CD4-positive, alpha-beta memory T cell (primary cell): ENCODE data around the gene CDC42SE2. TPM values are rescaled to one million over a fixed set of nuclear protein-coding genes. Genes with fewer than 3 reads are reported as not detected.

Experiments
- CTCF ChIA-PET: fragments of 350-600 bp; sonication (Branson Sonifier 250); formaldehyde crosslinking; loops from one replicate; lab custom pipeline; 2021; ENCODE audit warnings: inconsistent platforms; ENCODE audit not compliant: partially characterized antibody; lab: Charles Lee
- POLR2A ChIA-PET: fragments of 350-600 bp; sonication (Branson Sonifier 250); formaldehyde crosslinking; loops from one replicate; lab custom pipeline; 2021; ENCODE audit not compliant: partially characterized antibody; lab: Charles Lee
- DNase-seq, 5 donors: peaks; one replicate each; pipeline versions ENCODE4 v3.0.0 to v3.0.0-alpha.2; 2020 to 2022; ENCODE audit warnings: mixed read lengths in 1 of 5
- H3K27ac ChIP-seq: one replicate; pipeline ENCODE4 v1.7.0; 2013; ENCODE audit warnings: low read depth, low read length
- H3K27me3 ChIP-seq: 2 replicates; pipeline ENCODE4 v1.7.0; 2013; ENCODE audit warnings: mild to moderate bottlenecking, low read length, moderate library complexity; ENCODE audit not compliant: insufficient read depth
- H3K36me3 ChIP-seq: 2 replicates; pipeline ENCODE4 v1.7.0; 2013; ENCODE audit warnings: mild to moderate bottlenecking, low read length, moderate library complexity; ENCODE audit not compliant: insufficient read depth
- H3K4me1 ChIP-seq: 2 replicates; pipeline ENCODE4 v1.7.0; 2013; ENCODE audit warnings: mild to moderate bottlenecking, low read length, moderate library complexity; ENCODE audit not compliant: insufficient read depth
- H3K4me3 ChIP-seq, 2 donors: one replicate each; pipeline ENCODE4 v1.7.0; 2013; ENCODE audit warnings: low read length in 2 of 2, mild to moderate bottlenecking in 1 of 2
- H3K9me3 ChIP-seq, 2 donors: one replicate each; pipeline ENCODE4 v1.7.0; 2013; ENCODE audit warnings: low read length in 2 of 2, control low read depth in 1 of 2; ENCODE audit not compliant: control insufficient read depth in 1 of 2
- H3K27ac Mint-ChIP-seq, 7 donors: one replicate each; pipeline ENCODE4 v1.8.0; 2020 to 2021; ENCODE audit warnings: mixed read lengths in 7 of 7, mild to moderate bottlenecking in 6 of 7, inconsistent platforms in 3 of 7, moderate library complexity in 3 of 7
- H3K27me3 Mint-ChIP-seq, 2 donors: one replicate each; pipeline ENCODE4 v1.8.0; 2020 to 2021; ENCODE audit warnings: mixed read lengths in 2 of 2
- H3K36me3 Mint-ChIP-seq, 2 donors: one replicate each; pipeline ENCODE4 v1.8.0; 2020 to 2021; ENCODE audit warnings: mixed read lengths in 2 of 2, inconsistent platforms in 1 of 2, mild to moderate bottlenecking in 1 of 2
- H3K4me1 Mint-ChIP-seq, 4 donors: one replicate each; pipeline ENCODE4 v1.8.0; 2020 to 2021; ENCODE audit warnings: mixed read lengths in 4 of 4, mild to moderate bottlenecking in 1 of 4
- H3K4me3 Mint-ChIP-seq, 8 donors: one replicate each; pipeline ENCODE4 v1.8.0; 2020 to 2021; ENCODE audit warnings: mixed read lengths in 8 of 8, mild to moderate bottlenecking in 7 of 8, moderate library complexity in 6 of 8, inconsistent platforms in 3 of 8
- H3K9me3 Mint-ChIP-seq, 8 donors: one replicate each; pipeline ENCODE4 v1.8.0; 2020 to 2021; ENCODE audit warnings: mixed read lengths in 8 of 8, mild to moderate bottlenecking in 5 of 8, inconsistent platforms in 3 of 8, moderate library complexity in 1 of 8
- intact Hi-C: fragments of 100-400 bp; cut with micrococcal nuclease; formaldehyde crosslinking; loops from one replicate; pipeline ENCODE4 v1.15.1; 2023
- polyA plus RNA-seq, 2 donors: library from polyadenylated mRNA; unstranded; fragments of 300-500 nt; fragmentation: Illumina TruSeq; gene quantifications; one replicate each; pipeline ENCODE4 v1.2.3, GENCODE V29; 2021
- total RNA-seq, 2 experiments: library from RNA; stranded (reverse); gene quantifications; one replicate each; pipeline ENCODE4 v1.2.3, GENCODE V29; 2021

CDC42SE2 gene
- 100 to 1,000 TPM; 298 to 316 TPM for total RNA-seq
- 100 to 1,000 TPM; 414 to 773 TPM for polyA plus RNA-seq

GRCh38 chr5:131263648-131264450 lies at the start of gene CDC42SE2:
Gene CDC42SE2 (plus strand): TSS chr5:131264053. CDS start chr5:131359494, 95,441 bp downstream.
- peaks cover 23 to 63% (median 43%) of the 10 kb centered on the region in 4 donors for H3K4me1 Mint-ChIP-seq
- H3K27ac ChIP-seq: peak within 1 kb of the TSS; percentile 96
- H3K36me3 Mint-ChIP-seq: peaks cover 11 to 40% of the 10 kb centered on the region in 2 donors
- H3K27ac Mint-ChIP-seq: peak within 1 kb of the TSS; percentile 92 to 98 (median 97)
- H3K4me1 ChIP-seq: peaks cover 63% of the 10 kb centered on the region
- no peaks in the 10 kb centered on the region for H3K27me3 ChIP-seq
- peak within 1 kb of the TSS; percentile 97 to 99 for H3K4me3 ChIP-seq
- ChIA-PET CTCF (interaction anchor here (0.9 to 5.9 kb wide), 23 partner anchors 7 to 151 kb away, joined by 3 to 68 read pairs (median 10); partner anchors contain the start of gene HINT1), POLR2A (interaction anchor here (0.6 to 30.3 kb wide), 44 partner anchors 4 to 194 kb away, joined by 3 to 1078 read pairs (median 6); partner anchors contain the start of genes CDC42SE2 and HINT1)
- no peaks in the 10 kb centered on the region for H3K27me3 Mint-ChIP-seq
- no peaks in the 10 kb centered on the region for H3K36me3 ChIP-seq
- no peaks in the 10 kb centered on the region for H3K9me3 Mint-ChIP-seq
- no peaks in the 10 kb centered on the region for H3K9me3 ChIP-seq
- H3K4me3 Mint-ChIP-seq: peak within 1 kb of the TSS; percentile 91 to 95 (median 94)
- intact Hi-C loops: loop anchor here (1.0 to 10.0 kb wide), 7 partner anchors 8 to 531 kb away; partner anchors contain the start of genes FNIP1 and LYRM7
- DNase-seq: peak; percentile 84 to 93 (median 90)

DNA sequence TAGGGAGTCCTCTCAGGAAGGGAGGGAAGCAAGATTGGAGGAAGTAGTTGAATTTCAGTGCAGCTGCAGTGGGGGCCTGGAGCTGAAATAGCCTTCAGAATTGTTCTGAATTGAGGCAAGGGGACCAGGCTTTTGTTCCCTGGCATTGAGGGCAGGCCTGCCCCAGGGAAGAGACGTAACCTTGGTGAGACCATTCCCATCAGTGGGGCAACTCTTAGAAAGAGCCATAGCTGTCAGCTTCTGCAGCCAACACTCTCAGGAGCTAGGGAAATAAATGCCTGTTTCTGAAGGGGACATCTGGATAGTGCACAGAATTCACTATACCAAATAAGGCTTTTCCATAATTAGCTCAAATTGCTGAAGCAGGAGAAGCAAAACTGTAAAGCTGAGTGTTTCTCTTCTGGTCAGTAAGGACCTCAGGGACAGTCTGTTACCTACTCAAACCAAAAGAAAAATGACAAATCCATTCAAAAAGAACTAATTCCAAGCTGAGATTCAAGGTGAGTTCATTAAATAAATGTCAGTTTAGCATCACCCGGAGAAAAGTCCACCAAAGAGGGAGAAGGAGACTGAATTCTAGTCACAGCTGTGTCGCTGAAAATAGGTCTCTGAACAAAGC lies 49.1 kb upstream of the CDC42SE2 start:
- no peaks in the 10 kb centered on the region for H3K9me3 ChIP-seq
- H3K27me3 Mint-ChIP-seq: no peaks in the 10 kb centered on the region
- no peak for DNase-seq
- no peaks in the 10 kb centered on the region for H3K36me3 ChIP-seq
- H3K27ac Mint-ChIP-seq: peak overlapping the region in 2 of 7 donors; percentile 31 to 50
- H3K4me1 Mint-ChIP-seq: peaks cover 23 to 49% (median 34%) of the 10 kb centered on the region in 4 donors
- no peaks in the 10 kb centered on the region for H3K27me3 ChIP-seq
- intact Hi-C loops: no loop called here
- no peak overlapping the region for H3K27ac ChIP-seq
- CTCF ChIA-PET: interaction anchor here (1.9 kb wide), 1 partner anchor 11 kb away, joined by 5 read pairs; no protein-coding TSS in a partner anchor
- H3K9me3 Mint-ChIP-seq: no peaks in the 10 kb centered on the region
- H3K4me1 ChIP-seq: peaks cover 46% of the 10 kb centered on the region
- peak overlapping the region in 2 of 8 donors; percentile 1 to 12 for H3K4me3 Mint-ChIP-seq
- no peak overlapping the region for H3K4me3 ChIP-seq
- peaks cover 0 to 3% of the 10 kb centered on the region in 2 donors for H3K36me3 Mint-ChIP-seq
- POLR2A ChIA-PET: interaction anchor here (0.9 to 2.4 kb wide), 6 partner anchors 7 to 61 kb away, joined by 3 to 18 read pairs (median 5); partner anchors contain the start of gene CDC42SE2

GRCh38 chr5:131217791-131218190 lies 46.1 kb upstream of the CDC42SE2 start:
- CTCF ChIA-PET: no interaction called here
- Mint-ChIP-seq H3K4me1 (peaks cover 5 to 24% (median 13%) of the 10 kb centered on the region in 4 donors), H3K27me3 (no peaks in the 10 kb centered on the region), H3K9me3 (no peaks in the 10 kb centered on the region), H3K27ac (peak overlapping the region in 1 of 7 donors; percentile 57), H3K36me3 (peaks cover 0 to 3% of the 10 kb centered on the region in 2 donors), H3K4me3 (no peak overlapping the region)
- Histone ChIP-seq H3K4me3 (no peak overlapping the region), H3K36me3 (no peaks in the 10 kb centered on the region), H3K27me3 (no peaks in the 10 kb centered on the region), H3K27ac (no peak overlapping the region), H3K4me1 (peaks cover 19% of the 10 kb centered on the region), H3K9me3 (no peaks in the 10 kb centered on the region)
- POLR2A ChIA-PET: no interaction called here
- no peak for DNase-seq
- intact Hi-C loops: no loop called here

GRCh38 chr5:131218392-131218791 lies 45.5 kb upstream of the CDC42SE2 start:
- Mint-ChIP-seq H3K4me3 (no peak overlapping the region), H3K36me3 (peaks cover 0 to 3% of the 10 kb centered on the region in 2 donors), H3K27me3 (no peaks in the 10 kb centered on the region), H3K9me3 (no peaks in the 10 kb centered on the region), H3K4me1 (peaks cover 6 to 24% (median 14%) of the 10 kb centered on the region in 4 donors), H3K27ac (no peak overlapping the region)
- Histone ChIP-seq H3K9me3 (no peaks in the 10 kb centered on the region), H3K4me3 (no peak overlapping the region), H3K27ac (no peak overlapping the region), H3K27me3 (no peaks in the 10 kb centered on the region), H3K4me1 (peaks cover 21% of the 10 kb centered on the region), H3K36me3 (no peaks in the 10 kb centered on the region)
- POLR2A ChIA-PET: interaction anchor here (0.5 kb wide), 1 partner anchor 79 kb away, joined by 5 read pairs; no protein-coding TSS in a partner anchor
- CTCF ChIA-PET: no interaction called here
- intact Hi-C loops: no loop called here
- DNase-seq: no peak

GRCh38 chr5:131220566-131220965 lies 43.3 kb upstream of the CDC42SE2 start:
- Histone ChIP-seq H3K27me3 (no peaks in the 10 kb centered on the region), H3K4me1 (peaks cover 24% of the 10 kb centered on the region), H3K4me3 (no peak overlapping the region), H3K9me3 (no peaks in the 10 kb centered on the region), H3K27ac (no peak overlapping the region), H3K36me3 (no peaks in the 10 kb centered on the region)
- Mint-ChIP-seq H3K27me3 (no peaks in the 10 kb centered on the region), H3K36me3 (peaks cover 0 to 3% of the 10 kb centered on the region in 2 donors), H3K4me1 (peaks cover 0 to 6% (median 3%) of the 10 kb centered on the region in 4 donors), H3K9me3 (no peaks in the 10 kb centered on the region), H3K27ac (no peak overlapping the region), H3K4me3 (no peak overlapping the region)
- no peak for DNase-seq
- CTCF ChIA-PET: interaction anchor here (1.5 kb wide), 1 partner anchor 11 kb away, joined by 5 read pairs; no protein-coding TSS in a partner anchor
- POLR2A ChIA-PET: no interaction called here
- intact Hi-C loops: no loop called here

DNA sequence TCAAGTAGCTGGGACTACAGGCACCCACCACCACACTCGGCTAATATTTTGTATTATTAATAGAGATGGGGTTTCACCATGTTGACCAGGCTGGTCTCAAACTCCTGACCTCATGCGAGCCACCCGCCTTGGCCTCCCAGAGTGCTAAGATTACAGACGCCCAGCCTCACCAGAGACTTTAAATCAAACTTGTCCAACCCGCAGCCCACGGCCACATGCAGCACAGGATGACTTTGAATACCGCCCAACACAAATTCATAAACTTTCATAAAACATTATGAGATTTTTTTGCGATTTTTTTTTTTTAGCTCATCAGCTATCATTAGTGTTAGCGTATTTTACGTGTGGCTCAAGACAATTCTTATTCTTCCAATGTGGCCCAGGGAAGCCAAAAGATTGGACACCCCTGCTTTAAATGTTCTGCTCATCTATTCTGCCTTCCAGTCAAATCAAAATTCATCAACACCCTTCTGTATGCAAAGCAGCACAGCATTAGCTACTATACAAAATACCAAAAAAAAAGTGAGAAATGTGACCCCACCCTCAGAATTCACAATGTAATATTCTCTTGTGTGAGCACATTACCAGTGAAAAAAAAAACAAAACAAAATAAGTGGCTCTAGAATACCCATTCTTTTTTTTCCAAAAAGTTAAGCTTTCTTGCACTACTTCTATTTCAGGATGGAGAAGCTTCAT lies 42.7 kb upstream of the CDC42SE2 start:
- Mint-ChIP-seq H3K4me1 (peaks cover 0 to 6% (median 3%) of the 10 kb centered on the region in 4 donors), H3K27ac (peak overlapping the region in 1 of 7 donors; percentile 9), H3K4me3 (no peak overlapping the region), H3K27me3 (no peaks in the 10 kb centered on the region), H3K9me3 (no peaks in the 10 kb centered on the region), H3K36me3 (peaks cover 0 to 3% of the 10 kb centered on the region in 2 donors)
- DNase-seq: no peak
- H3K9me3 ChIP-seq: no peaks in the 10 kb centered on the region
- no peak overlapping the region for H3K4me3 ChIP-seq
- POLR2A ChIA-PET: interaction anchor here (0.6 to 1.7 kb wide), 7 partner anchors 12 to 75 kb away, joined by 3 to 8 read pairs (median 4); partner anchors contain the start of gene CDC42SE2
- CTCF ChIA-PET: interaction anchor here (0.8 to 1.6 kb wide), 4 partner anchors 12 to 140 kb away, joined by 3 to 7 read pairs (median 4); no protein-coding TSS in a partner anchor
- H3K36me3 ChIP-seq: no peaks in the 10 kb centered on the region
- intact Hi-C loops: no loop called here
- H3K4me1 ChIP-seq: peaks cover 25% of the 10 kb centered on the region
- H3K27me3 ChIP-seq: no peaks in the 10 kb centered on the region
- no peak overlapping the region for H3K27ac ChIP-seq
